ENCODE results near the gene TEKT3.

The TEKT3 gene

DNA sequence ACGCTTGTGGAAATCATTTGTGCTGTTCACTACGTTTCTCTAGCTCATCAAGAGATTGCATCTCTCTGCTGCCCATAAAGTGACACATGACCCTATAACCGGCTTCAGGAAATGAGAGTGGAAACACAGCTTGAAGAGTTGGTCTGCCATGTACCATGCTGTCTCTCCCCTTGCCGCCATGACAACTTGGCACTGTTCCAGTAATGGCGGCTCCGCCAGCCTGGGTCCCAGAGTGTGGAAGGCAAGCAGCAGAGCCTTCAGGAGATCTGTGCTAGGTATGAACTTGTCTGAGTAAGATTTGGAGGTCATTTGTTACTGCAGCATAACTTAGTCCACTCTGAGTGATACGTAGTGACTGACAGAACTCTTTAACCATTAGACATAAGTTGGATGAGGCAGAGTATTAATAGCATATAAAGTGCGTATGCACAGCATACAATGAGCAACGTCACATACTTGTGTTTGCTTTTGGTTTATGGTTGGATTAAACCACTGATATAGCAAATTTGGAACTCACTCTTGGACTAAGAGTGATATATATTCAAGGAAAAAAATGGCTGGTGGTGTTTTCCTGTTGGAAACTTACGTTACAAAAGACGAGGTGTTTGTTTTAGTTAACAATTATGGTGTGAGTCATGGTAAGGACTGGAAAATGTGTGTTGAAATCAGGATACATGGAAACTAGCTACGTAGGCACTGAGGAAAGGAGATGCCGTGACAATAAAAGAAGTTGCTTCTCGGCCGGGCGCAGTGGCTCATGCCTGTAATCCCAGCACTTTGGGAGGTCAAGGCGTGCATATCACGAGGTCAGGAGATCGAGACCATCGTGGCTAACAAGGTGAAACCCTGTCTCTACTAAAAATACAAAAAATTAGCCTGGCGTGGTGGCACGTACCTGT lies 51.9 kb downstream of the TEKT3 start:
- DNase-seq, result peak; percentile 40

DNA sequence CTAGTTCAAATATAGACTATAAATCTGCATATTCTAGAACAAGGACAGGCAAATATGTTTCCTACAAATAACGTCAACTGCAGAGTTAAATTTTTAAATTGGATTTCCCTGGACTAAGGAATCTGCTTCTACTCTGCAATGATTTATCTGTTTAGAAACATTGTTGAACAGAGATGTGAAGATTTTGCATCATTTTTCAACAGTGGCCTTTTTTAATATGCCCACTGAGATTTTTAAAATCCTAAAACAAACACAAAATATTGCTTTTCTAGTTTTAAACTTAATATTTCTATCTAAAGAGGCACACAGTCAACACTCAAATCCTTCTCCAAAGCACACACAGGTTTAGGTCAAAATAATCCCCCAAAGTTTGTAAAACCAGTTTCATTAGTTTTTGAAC lies 52.5 kb downstream of the TEKT3 start:
- no peak for DNase-seq

DNA sequence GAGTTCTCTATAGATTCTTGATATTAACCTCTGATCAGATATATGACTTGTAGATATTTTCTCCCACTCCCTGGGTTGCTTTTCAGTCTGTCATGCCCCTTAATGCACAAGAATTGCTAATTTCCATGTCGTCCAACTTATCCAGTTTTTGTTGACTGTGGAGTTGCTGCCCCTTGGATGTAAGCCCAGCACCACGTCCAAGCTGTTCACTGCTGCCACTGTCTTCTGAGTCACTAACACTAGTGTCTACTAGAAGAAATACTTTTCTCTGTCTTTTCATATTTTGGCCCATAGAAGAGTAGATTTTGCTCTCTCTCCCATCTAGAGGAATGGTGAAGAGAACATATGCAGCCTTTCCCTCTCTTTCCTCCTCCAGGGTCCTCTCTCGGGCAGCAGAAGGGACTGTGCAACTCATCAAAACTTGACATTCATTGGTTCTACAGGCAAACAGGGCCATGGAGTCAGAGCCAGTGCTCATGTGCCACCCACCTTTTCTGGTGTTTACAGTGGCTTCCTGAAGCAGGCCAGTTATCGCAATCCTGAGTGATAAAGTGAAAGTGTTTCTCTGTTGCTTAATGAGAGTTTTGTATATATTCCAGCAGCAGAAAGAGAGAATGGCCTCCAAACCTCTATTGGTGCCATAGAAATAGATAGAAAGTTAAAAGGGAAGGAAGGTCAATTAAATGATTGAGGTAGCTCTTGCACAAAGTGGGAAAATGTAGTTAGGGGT lies 53.7 kb downstream of the TEKT3 start:
- no peak for DNase-seq

DNA sequence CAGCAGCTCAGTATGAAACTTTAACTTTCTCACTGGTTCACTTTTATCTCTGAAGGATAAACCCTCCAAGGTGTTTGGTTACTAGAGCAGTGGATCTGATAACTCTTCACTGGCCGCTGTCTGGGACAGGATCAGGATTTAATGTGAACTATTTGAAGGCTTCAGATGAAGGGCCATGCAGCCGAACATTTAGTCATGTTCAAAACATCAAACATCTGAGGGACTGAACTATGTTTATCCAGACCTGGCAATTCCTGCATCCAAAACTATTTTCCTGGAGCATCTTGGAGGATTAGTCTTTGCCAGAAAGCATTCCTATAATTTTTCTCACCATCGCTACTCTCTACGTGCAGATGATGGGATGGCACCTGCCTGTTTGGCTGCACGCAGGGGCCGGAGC lies 55.9 kb downstream of the TEKT3 start:
- no peak for DNase-seq

DNA sequence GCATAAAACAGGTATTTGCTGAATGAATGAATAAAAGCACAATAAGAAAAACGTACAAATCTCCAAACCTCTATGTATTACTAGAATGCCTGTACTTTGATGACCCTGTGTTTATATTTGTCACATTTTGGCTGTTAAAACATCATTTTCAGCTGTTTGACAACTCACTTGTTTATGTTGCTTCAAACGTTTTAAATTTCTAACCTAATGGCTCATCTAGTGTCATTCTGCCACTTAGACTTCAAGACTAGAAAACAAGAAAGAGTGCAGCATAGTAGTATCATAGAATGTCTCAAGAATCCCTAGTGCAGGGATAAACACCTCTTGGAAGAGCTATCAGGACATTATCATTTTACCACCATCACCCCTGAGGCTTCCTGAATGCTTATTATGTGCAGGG lies 56.9 kb downstream of the TEKT3 start:
- no peak for DNase-seq

DNA sequence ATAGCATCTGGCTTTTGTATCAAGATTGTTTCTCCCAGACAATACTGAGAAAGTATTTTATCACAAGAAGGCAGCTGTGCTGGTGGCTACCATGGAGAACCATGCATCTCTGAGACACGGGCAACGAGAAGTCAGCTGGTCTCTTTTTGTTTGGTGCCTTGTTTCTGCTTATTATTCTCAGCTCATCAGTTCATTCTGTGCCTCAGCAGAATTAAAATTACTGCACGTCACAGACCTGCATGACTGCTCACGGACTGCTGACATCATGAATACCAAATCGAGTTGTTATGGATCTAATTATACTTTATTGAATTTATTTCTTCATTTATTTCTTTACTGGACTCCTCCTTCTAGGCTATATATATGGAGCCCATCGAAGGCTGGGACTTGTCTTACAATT lies 57.3 kb downstream of the TEKT3 start:
- no peak for DNase-seq

DNA sequence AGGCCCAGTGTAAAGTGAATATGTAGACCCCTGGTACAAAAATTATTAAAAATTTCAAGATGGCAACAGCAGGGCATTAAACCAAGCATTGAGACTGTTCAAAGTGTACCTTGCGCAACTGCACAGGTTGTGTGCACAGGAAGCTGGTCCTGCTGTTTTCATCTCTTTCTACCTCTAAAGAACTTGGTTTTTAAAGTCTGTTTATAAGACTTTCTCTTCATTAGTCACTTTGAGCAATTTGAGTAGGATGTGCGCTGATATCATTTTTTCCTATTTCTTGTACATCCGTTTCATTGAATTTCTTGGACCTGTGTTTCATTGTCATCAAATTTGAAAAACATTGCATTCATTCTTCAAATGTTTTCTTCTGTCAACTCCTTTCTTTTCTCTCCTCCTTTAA lies 59.5 kb downstream of the TEKT3 start:
- no peak for DNase-seq

DNA sequence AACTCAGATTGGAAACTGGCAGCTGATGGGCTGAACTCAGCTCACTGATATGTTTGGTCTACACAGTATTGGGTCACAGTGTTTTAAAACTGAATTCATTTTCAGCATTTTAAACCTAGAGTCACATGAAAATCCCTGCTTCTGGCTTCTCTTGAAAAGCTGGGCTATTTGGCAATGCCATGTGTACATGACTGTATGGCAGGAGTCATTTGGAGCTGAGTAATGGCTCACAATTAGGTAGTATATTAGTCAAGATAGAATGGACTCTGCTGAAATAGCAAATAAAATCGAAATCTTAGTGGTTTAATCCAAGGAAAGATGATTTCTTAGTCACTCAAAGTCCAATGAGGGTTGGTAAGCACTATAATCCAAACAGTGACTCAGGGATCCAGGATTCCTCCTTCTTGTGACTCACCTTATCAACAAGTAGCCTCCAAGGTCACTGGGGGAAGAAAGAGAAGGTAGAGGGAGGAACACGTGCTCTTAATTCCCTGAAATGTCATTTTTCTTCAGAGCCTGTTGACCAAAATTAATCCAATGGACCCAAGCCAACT lies 62.4 kb downstream of the TEKT3 start:
- peak; percentile 96 for DNase-seq

DNA sequence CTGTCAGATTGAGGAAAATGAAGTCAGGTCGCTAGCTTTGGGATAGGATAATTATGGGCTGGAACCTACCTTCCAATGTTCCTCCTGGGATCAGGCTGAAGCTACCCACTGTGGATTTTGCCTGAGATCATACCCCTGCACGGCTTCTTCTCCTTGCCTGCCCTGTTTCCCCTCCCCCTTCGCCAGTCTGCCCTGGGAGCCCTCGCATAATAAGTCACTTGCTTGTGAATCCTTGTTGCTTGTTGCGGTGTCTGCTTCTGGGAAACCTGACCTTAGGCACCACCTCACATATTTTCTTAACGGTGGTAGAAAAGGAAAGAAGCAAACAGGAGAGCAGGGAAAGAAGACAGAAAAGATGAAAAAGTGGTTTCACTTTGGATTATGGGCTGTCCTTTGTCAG lies 63.0 kb downstream of the TEKT3 start:
- DNase-seq, result no peak

DNA sequence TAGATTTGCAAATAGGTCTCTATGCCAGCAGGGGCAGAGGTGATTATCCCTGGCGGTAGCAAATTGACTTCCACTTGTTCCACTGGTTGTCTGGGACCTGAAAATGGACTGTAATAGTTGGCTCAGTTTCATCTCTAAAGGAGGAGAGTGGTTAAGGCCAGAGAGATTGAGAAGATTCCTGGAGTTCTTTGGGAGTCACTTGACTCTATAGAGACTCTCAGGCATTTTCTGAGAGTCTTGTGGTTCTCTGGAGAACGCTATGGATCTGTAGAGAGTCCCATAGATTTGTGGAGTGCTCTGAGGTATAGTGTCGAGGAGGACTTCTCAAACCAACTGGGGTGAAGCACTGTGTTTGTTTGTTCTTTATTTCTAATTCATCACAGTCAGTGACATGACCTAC lies 67.4 kb downstream of the TEKT3 start:
- DNase-seq, result no peak

DNA sequence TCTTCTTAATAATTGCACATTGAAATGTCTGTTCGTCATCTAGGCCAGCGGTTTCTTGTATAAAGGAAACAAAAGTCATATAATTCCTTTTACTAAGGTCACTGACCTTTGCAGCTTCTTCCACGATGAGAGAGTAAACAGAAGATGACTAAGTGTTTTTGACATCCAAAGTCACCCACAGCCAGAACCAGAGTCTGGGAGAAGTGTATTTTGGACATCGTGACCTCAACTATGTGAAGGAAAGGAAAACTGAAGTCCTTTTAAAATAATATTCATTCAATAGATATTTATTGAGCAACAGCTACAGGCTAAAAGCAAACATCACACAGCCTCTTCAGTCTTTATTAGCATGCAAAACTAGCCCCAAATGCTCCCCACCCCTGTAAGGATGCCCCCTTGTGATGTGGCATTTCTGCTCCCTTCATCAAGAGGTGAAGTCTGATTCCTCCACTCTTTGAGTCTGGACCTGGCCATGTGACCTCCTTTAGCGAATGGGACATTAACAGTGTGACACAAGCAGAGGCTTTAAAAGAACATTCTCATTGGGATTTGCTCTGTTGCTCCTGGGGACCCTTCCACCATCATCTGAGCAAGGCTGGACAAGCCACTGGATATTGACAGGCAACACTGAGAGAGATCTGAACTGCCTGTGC lies 68.1 kb downstream of the TEKT3 start:
- DNase-seq, result peak; percentile 82

DNA sequence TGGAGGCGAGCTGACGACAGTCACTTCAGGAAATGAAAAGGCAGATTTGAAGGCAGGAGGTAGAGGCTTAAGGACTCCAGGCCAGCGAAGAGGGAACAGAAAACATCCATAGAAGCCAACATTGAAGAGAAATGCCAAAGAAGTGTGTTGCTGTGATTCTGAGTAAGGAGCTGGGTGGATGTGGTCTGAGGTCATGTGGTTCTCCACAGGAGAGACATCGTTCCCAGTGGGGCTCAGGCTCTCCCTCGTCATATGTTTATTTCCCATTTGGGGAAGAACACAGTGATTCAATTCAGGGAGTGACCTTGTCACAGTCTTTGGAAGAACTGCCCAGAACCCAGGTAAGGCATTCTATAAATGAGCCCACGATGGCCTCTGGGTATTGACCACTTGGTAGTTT lies 69.7 kb downstream of the TEKT3 start:
- DNase-seq, result no peak

DNA sequence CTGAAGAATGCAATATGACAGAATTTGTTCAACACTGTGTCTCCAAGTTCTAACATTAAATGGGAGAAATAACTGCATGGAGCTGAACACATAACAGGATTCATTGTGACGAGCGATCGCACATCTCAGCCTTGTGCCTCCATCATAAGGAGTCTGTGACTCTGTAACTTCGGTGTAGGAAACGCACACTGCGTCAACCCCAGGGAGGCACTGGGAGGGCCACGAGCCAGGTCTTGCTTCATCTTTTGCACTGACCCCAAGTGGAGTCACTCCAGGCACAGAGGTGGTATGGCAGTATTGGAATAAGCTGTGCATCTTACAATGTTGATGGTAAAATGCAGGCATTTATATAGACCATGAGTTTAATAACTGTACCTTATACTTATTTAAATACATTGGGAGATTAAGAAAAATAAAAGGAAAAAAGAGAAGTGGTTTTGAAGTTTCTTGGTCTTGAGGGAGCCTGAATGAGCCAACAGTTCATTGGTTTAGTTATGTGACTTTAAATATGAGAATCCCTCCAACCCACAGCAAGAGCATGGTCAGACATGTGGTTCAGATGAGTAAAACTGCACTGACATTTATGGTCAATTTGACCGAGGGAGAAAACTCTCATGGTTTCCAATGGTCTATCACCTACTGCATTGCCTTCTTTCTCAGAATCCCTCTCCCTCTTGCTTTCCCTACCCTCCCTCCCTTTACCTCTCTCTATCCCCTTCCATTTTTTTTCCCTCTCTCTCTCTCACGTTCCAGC lies 70.6 kb downstream of the TEKT3 start:
- DNase-seq, result no peak

DNA sequence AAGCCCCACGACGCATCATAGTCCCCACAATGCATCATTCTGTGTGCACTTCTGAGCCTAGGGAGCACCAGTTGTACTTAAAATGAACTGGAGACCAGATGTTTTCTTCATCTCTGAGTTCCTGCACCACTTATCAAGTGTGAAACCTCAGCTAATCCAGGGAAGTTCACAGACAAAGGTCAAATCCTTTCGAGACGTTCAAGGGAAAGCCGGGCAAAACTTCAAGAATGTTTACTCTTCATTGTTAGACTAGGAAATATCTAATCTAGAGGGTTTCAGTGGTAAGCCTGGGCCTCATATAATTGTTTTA lies 71.7 kb downstream of the TEKT3 start:
- no peak for DNase-seq

DNA sequence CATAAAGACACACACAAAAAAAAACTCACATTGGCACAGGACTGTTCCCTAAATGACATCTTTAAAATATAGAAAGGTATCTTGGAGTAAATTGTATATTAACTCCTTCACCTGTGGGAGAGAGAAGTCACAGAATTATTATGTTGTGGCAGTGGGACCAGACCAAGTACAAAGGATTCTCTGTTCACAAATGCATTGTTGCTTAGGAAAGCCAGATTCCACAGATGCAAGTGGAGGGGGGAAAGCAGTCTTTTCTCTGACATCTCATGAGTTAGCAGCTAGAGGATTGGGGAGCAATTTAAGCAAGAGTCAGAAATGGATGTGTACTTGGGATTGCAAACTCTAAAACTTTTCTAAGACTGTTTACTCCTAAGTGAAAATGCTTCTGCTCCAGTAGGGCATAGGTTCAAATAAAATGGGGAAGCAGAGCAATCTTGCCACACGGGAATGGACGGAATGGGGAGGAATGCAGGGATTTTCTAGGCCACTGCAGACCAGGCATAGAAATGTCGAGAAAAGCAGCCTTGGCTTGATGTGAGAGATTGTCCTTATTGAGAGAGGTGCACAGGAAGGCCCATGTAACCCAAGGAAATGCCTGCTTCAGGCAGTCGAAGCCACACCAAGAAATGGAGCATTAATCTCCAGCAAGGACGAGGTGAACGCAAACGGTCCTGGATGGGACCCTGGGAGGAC lies 72.2 kb downstream of the TEKT3 start:
- no peak for DNase-seq

DNA sequence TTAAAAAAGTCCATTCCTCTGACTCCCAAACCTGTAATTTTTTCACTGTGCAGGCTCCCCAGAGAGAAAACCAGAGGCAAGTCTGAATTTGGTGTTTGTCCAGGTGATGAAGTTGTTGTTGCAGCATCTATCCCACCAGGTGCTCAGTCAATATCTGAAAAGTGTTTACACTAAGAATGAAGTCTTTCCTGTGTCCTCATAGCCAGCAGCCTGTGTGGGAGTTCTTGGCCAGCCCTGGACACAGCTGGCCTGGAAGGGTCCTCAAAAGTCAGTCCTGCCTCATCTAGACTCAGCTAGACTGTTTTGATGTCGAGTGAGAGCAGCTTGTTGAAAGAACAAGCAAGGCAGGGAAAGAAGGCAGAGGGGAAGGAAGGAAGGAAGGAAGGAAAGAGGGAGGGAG lies 72.9 kb downstream of the TEKT3 start:
- no peak for DNase-seq

DNA sequence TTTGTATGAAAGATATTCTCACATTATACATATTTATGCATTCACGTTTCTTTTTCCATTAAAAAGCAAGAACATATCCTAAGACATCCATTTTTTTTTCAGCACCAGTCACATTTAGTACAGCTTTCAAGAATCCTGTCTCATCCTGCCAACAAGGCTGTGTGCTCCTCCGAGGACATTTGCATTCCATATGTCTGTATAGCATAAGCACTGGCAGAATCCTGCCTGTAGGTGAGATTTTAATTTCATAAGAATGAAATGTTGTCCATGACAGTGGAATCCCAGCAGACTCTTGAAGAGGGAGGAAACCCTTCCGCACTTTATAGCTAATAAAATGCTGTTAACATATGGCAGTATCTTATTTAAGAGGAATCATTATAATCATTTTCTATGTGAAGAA lies 73.4 kb downstream of the TEKT3 start:
- peak; percentile 60 for DNase-seq

DNA sequence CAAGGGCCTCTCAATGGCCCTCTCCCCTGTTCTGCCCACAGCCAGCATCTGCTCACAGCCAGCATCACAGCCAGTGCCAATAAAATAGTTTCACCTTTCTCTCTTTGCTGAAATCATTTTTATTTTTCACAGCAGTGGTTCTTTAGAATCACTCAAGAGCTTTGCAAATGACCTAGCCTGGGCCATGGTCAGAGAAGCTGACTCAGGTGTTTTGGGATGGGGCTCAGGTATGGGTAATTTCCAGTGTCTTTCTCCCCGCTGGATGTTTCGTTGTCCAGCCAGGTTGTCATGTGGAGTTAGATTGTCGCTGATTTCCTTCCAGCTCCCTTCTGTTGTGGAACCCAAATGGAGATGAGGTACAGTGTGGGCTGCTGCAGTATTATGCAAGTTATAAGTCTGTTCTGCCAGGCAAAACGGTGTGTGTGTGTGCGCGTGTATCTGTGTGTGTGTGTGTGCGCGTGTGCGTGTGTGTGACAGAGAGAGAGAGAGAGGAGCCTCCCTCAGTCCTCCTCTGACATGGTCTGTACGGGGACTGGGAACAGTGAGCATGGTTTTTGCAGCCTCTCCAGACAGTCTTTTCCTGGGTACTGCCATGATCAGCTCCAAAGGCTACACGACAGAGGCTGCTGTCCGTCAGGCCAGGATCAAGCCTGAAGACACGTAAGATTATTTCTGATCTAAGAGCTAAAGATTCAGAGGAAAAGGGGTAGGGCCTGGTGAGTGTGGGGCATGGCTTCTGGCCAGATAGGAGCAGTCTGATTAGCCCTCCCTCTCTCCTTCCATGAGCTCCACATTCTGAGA lies 74.9 kb downstream of the TEKT3 start:
- DNase-seq, result no peak

DNA sequence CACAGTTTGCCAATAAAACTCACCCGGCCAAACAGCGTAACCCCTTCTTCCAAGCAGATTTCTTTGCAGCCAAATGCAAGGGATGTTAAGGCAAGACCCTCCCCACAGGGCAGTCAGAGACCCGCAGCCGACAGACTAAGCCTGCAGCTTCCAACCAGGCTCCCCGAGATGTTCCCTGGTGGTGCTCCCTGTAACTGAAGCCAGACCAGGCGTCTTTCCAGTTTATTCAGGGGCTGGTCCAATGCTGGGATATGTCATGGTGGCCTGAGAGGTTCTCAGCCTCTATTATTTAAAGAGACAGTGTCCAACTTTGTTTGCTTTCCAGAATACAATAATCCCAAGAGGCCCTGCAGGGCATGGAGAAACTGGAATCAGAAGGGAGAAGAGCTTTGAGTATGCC lies 76.3 kb downstream of the TEKT3 start, which contains the start of gene PMP22:
Gene PMP22, minus strand, starts transcription at position 196 of the 400 bp plus-strand sequence. CDS start 4,599 bp downstream, outside the sequence.
- DNase-seq, result no peak

DNA sequence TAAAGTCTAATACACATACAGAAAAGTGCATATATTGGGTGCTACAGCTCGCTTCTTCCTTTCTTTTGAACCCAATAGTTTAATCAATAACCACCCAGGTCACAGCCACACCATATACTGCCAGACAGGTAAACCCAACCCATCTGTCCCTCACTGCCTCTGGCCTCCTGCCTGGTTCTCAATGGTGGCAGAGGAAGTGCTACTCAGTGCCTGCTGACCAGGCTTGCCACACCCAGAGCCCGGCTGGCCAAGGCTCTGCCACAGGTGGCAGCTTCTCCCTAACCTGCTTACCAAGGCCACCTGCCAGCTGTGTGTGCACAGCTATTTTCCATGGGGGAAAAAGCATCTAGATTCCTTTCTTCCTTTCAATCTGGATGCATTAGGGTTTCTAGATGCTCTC lies 76.9 kb downstream of the TEKT3 start:
- DNase-seq, result no peak

DNA sequence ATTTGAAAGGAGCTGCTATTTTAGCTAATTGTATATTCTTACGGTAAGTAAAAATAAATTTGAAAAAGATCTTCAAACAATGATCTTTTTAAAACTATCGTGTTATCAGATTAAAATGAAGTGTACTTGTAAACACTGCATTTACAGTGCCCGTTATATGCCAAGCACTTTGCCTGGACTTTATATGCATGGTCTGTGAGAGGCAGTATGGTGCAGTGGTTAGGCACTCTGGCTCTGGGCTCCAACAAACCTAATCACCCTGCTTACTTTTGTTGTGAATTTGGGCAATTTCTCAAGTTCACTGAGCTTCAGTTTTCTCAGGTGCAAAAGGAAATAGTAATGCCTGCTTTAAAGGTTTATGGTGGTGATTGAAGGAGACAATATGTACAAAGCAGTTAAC lies 77.7 kb downstream of the TEKT3 start:
- no peak for DNase-seq
